ENCODE results near the gene DNAJB11.
"Not testable (repeated sequence)": the region's sequence is repeated elsewhere in the genome, so short reads cannot be mapped to it uniquely, and the experiment has no call there.

Gene DNAJB11

DNA sequence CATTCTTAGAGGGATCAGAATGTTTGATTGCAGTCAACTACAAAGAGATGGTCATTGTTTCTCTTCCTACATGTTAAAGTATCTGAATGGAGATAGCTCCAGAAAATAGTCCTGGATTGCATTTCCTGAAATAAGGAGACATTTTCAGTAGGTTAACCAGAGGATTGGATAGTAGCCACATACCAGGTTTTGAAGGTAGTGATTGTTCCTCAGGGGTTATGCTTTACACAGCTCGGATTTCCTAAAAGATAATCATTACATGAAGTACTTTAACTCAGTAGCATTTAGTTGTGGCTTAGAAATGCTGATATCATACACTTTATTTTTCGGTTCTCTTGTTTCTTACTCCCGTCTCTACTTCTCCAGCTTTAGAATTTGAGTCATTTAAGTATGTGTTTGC lies 10.3 kb downstream of the DNAJB11 start:
- DNase-seq, result no peak
- no peak overlapping the region for H3K4me3 Mint-ChIP-seq
- H3K4me1 Mint-ChIP-seq, result no peaks in the 10 kb centered on the region
- ATAC-seq, result no peak
- H3K27ac Mint-ChIP-seq, result no peak overlapping the region
- no peaks in the 10 kb centered on the region for H3K9me3 Mint-ChIP-seq
- H3K27me3 Mint-ChIP-seq, result no peaks in the 10 kb centered on the region

DNA sequence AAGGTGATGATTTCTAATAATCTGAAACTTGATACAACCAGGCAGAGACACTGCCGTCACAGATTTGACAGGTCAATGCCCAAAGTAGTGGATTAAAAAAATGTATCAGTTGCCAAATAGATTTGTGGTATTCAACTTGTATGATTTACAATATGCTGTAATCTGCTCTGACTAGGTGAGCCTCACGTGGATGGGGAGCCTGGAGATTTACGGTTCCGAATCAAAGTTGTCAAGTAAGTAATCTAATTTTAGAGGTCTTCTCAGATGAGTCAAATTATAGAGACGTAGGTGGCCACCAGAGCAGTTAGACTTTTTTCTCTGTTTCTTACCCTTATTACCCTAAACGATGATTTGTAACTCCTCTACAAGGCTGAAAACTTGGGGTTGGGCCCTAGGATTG lies 12.0 kb downstream of the DNAJB11 start:
- DNase-seq (no peak), ATAC-seq (no peak)
- no peak overlapping the region for H3K27ac Mint-ChIP-seq
- no peaks in the 10 kb centered on the region for H3K4me1 Mint-ChIP-seq
- no peaks in the 10 kb centered on the region for H3K27me3 Mint-ChIP-seq
- H3K9me3 Mint-ChIP-seq, result no peaks in the 10 kb centered on the region
- H3K4me3 Mint-ChIP-seq, result no peak overlapping the region

DNA sequence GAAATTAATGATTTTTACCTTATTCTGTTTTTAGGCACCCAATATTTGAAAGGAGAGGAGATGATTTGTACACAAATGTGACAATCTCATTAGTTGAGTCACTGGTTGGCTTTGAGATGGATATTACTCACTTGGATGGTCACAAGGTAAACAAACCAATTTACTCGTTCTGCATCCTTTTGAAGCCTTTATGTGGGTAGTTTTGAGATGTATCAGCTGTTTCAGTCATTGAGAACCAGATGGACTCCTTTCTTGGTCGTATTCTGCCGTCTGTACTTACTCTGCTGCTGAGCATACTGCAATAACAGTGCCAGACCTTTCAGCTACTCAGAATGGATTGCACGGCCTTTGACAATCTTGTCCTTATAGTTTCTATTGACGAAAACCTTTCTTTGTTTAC lies 13.3 kb downstream of the DNAJB11 start:
- no peaks in the 10 kb centered on the region for H3K9me3 Mint-ChIP-seq
- H3K27ac Mint-ChIP-seq, result no peak overlapping the region
- ATAC-seq (peak; percentile 40), DNase-seq (no peak)
- peaks cover 6% of the 10 kb centered on the region for H3K4me1 Mint-ChIP-seq
- no peaks in the 10 kb centered on the region for H3K27me3 Mint-ChIP-seq
- no peak overlapping the region for H3K4me3 Mint-ChIP-seq

GRCh38 chr3:186586245-186586644 lies 15.7 kb downstream of the DNAJB11 start:
- H3K27me3 Mint-ChIP-seq, H3K9me3 Mint-ChIP-seq, H3K27ac Mint-ChIP-seq, ATAC-seq, H3K4me3 Mint-ChIP-seq, DNase-seq: not testable (repeated sequence)
- peaks cover 20% of the 10 kb centered on the region for H3K4me1 Mint-ChIP-seq

DNA sequence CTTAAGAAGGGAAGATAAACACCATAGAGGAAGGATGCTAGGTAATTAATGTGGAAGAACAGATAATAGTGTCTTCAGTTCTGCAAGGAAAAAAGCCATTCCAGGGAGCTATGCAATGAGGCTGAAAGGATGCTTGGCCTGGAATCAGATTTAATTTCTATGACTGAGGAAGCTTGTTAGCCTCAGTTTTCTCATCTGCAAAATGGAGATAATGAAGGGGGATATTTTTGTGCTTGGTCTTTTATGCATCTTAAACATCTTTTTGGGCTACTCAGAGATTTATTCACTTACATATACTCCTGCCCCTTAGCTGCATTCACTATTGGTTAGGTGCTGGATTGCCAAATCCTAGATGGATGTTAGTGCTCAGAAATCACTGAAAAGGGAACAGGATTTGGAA lies 16.7 kb downstream of the DNAJB11 start:
- no peaks in the 10 kb centered on the region for H3K27me3 Mint-ChIP-seq
- H3K4me3 Mint-ChIP-seq, result no peak overlapping the region
- no peaks in the 10 kb centered on the region for H3K9me3 Mint-ChIP-seq
- peaks cover 20% of the 10 kb centered on the region for H3K4me1 Mint-ChIP-seq
- no peak for ATAC-seq
- DNase-seq, result no peak
- H3K27ac Mint-ChIP-seq, result no peak overlapping the region

DNA sequence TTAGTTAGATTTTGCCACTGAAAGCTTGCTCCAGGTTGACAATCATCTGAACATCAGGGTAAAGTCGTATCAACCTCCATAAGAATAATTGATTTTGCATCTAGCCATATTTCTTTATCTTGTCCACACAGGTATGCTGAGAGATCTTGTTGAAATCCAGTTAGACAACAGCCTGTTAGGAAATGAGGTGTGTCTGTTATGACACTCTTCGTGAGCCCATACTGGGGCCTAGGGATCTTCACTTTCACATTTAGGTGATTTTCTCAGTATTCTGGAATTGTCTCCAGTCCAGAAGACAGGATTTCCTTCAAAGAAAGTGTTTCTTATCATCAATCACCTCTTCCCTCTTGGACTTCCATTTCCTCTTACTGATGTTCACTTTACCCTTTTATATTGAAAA lies 18.1 kb downstream of the DNAJB11 start:
- Mint-ChIP-seq H3K4me3 (no peak overlapping the region), H3K27ac (no peak overlapping the region), H3K27me3 (no peaks in the 10 kb centered on the region), H3K4me1 (peaks cover 20% of the 10 kb centered on the region), H3K9me3 (no peaks in the 10 kb centered on the region)
- ATAC-seq, result peak; percentile 57
- no peak for DNase-seq

GRCh38 chr3:186589121-186589520 lies 18.6 kb downstream of the DNAJB11 start:
- no peak for DNase-seq
- Mint-ChIP-seq H3K27ac (no peak overlapping the region), H3K4me3 (no peak overlapping the region), H3K4me1 (peaks cover 20% of the 10 kb centered on the region), H3K27me3 (no peaks in the 10 kb centered on the region), H3K9me3 (no peaks in the 10 kb centered on the region)
- ATAC-seq, result no peak

DNA sequence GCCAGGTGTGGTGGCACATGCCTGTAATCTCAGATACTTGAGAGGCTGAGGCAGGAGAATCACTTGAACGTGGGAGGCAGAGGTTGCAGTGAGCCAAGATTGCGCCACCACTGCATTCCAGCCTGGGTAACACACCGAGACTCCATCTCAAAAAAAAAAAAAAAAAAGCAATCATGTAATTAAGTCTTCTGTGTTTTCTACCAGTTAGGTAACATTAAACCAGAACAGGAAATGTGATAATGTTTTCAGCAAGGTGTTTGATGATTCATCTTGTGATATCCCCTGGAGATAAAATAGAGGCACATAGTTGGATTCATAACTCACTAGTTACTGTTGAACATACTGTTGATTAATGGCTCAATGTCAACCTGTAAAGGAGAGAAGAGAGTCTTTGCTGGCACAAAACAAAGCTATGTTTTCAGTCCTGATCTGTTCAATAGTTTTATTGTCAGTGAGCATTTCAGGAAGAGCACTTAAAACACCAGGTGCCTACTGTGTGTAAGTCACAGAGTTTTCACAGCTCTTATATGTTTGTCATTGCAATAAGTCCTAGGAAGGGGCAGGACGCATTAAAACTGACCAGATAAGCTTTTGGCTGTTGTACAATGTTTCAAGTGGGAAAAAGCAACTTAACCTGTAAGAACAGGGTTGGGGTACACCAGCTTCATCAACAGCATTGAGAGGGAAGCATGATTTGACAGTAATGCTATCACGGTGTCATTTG lies 19.5 kb downstream of the DNAJB11 start:
- DNase-seq (no peak), ATAC-seq (peak; percentile 85)
- Mint-ChIP-seq H3K4me3 (no peak overlapping the region), H3K27me3 (no peaks in the 10 kb centered on the region), H3K4me1 (peaks cover 20% of the 10 kb centered on the region), H3K9me3 (no peaks in the 10 kb centered on the region), H3K27ac (peak overlapping the region; percentile 53 to 59)

DNA sequence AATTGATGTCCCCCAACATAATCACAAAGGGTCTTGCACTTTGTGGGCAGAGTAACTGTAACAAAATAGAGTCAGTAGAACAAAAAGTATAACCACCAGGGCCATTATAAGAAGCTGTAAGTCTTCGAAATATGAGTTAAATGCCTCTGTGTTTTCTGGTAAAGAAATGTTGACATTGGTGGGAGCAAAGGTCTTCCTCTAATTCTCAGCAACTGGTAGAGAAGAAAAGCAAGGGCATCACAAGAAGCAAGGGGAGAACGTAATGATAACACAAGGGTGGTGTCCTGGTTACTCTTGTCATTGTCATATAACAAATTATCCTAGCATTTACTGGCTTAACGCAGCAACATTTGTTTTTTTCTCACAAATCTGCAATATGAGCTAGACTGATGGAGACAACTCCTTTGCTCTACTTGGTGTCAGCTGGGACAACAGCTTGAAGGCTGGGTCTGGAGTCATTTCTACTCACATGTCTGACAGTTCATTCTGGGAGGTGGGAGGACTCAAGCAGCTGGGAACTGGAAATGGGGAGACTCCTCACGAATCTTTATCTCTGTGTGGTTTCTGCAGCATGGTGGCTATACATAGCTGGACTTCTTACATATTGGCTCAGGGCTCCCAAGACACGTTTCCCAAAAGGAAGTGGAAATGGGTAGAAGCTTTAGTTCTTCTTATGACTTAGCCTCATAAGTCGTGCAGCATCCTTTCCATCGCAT lies 20.2 kb downstream of the DNAJB11 start:
- H3K27me3 Mint-ChIP-seq, result no peaks in the 10 kb centered on the region
- H3K4me3 Mint-ChIP-seq, result no peak overlapping the region
- DNase-seq (no peak), ATAC-seq (no peak)
- no peak overlapping the region for H3K27ac Mint-ChIP-seq
- peaks cover 20% of the 10 kb centered on the region for H3K4me1 Mint-ChIP-seq
- no peaks in the 10 kb centered on the region for H3K9me3 Mint-ChIP-seq

DNA sequence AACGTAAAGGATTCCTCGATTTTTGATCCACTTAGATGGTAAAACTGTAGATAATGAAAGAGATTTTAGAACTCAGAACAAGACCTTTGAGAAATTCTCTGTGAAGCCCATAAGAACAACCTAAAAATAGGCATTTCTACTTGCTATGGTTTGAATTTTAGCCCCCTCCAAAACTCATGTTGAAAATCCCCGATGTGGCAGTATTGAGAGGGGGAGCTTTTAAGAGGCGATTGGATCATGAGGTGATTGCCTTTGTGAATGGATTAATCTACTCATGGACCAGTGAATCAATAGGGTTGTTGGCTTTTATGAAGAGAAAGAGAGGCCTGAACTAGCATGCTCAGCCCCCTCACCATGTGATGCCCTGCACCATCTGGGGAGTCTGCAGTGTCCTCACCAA lies 22.2 kb downstream of the DNAJB11 start:
- ATAC-seq, result no peak
- no peak for DNase-seq
- Mint-ChIP-seq H3K4me1 (peaks cover 20% of the 10 kb centered on the region), H3K9me3 (no peaks in the 10 kb centered on the region), H3K27ac (no peak overlapping the region), H3K4me3 (no peak overlapping the region), H3K27me3 (peaks cover 5% of the 10 kb centered on the region)

GRCh38 chr3:186593862-186594261 lies 23.3 kb downstream of the DNAJB11 start:
- Mint-ChIP-seq H3K4me1 (peaks cover 14% of the 10 kb centered on the region), H3K9me3 (no peaks in the 10 kb centered on the region), H3K27ac (no peak overlapping the region), H3K4me3 (no peak overlapping the region), H3K27me3 (peaks cover 5% of the 10 kb centered on the region)
- DNase-seq, result no peak
- ATAC-seq, result no peak

GRCh38 chr3:186594591-186595113 lies 24.1 kb downstream of the DNAJB11 start:
- H3K27me3 Mint-ChIP-seq, result peaks cover 5% of the 10 kb centered on the region
- DNase-seq (no peak), ATAC-seq (no peak)
- H3K4me1 Mint-ChIP-seq, result peaks cover 7% of the 10 kb centered on the region
- no peaks in the 10 kb centered on the region for H3K9me3 Mint-ChIP-seq
- H3K27ac Mint-ChIP-seq, result no peak overlapping the region
- H3K4me3 Mint-ChIP-seq, result no peak overlapping the region

GRCh38 chr3:186596568-186597287 lies 26.2 kb downstream of the DNAJB11 start:
- no peak for ATAC-seq
- no peak overlapping the region for H3K4me3 Mint-ChIP-seq
- H3K27me3 Mint-ChIP-seq, result peaks cover 5% of the 10 kb centered on the region

DNA sequence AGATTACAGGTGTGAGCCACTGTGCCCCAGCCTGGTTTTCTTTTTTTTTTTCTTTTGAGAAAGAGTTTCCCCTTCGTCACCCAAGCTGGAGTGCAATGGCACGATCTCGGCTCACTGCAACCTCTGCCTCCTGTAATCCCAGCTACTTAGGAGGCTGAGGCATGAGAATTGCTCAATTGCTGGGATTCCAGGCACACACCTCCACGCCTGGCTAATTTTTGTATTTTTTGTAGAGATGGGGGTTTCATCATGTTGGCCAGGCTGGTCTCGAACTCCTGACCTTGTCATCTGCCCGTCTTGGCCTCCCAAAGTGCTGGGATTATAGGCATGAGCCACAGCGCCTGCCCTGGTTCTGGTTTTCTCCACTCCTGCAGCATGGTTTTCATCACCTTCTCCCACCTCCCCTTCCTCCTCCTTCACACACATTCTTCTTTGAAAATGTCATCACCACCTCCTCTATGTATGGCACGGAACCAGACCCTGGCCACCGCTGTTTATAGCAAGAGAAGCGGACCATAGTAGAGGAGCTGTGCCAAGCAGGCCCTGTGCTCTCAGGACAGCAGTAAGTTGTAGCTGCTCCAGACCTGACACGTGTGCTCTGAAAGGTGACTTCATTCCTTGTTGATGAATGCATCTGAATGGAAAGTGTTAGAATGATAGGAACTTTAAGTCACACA lies 27.7 kb downstream of the DNAJB11 start:
- H3K27ac Mint-ChIP-seq, result no peak overlapping the region
- no peaks in the 10 kb centered on the region for H3K4me1 Mint-ChIP-seq
- DNase-seq (no peak), ATAC-seq (no peak)
- no peaks in the 10 kb centered on the region for H3K9me3 Mint-ChIP-seq
- H3K27me3 Mint-ChIP-seq, result peaks cover 11% of the 10 kb centered on the region
- H3K4me3 Mint-ChIP-seq, result no peak overlapping the region

More at GRCh38 chr3:186596568-186597287, 26.2 kb downstream of the DNAJB11 start:
- Mint-ChIP-seq H3K9me3 (no peaks in the 10 kb centered on the region), H3K4me1 (no peaks in the 10 kb centered on the region), H3K27ac (peak overlapping the region in 1 of 2 donors; percentile 87)
- DNase-seq, result no peak

- ATAC-seq (no peak), DNase-seq (no peak)
- no peaks in the 10 kb centered on the region for H3K9me3 Mint-ChIP-seq
- H3K4me1 Mint-ChIP-seq, result no peaks in the 10 kb centered on the region
- peaks cover 12% of the 10 kb centered on the region for H3K27me3 Mint-ChIP-seq
- H3K4me3 Mint-ChIP-seq, result no peak overlapping the region
- H3K27ac Mint-ChIP-seq, result no peak overlapping the region
Measured at GRCh38 chr3:186598794-186599141, 28.2 kb downstream of the DNAJB11 start.

All from stimulated activated naive CD8-positive, alpha-beta T cell treated with anti-CD3 and anti-CD28 coated beads, Interleukin-15, amount 100 ng/mL, for 72 hours (primary cell).